Skin of body (tissue), 2 donors: ENCODE results near the gene MKRN2. TPM values are rescaled to one million over a fixed set of nuclear protein-coding genes. Genes with fewer than 3 reads are reported as not detected.
"Not testable (repeated sequence)": the region's sequence is repeated elsewhere in the genome, so short reads cannot be mapped to it uniquely, and the experiment has no call there.

ENCODE experiments used
- DNase-seq: peaks from one replicate; lab custom pipeline; 2025; lab: John Stamatoyannopoulos, UW
- total RNA-seq: library from RNA; depleted of rRNA; stranded (reverse); fragments of >200 nt; gene quantifications from one replicate; pipeline ENCODE4 v1.2.3, GENCODE V29; 2014

The MKRN2 gene, protein sequence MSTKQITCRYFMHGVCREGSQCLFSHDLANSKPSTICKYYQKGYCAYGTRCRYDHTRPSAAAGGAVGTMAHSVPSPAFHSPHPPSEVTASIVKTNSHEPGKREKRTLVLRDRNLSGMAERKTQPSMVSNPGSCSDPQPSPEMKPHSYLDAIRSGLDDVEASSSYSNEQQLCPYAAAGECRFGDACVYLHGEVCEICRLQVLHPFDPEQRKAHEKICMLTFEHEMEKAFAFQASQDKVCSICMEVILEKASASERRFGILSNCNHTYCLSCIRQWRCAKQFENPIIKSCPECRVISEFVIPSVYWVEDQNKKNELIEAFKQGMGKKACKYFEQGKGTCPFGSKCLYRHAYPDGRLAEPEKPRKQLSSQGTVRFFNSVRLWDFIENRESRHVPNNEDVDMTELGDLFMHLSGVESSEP
- 27.0 TPM for total RNA-seq

DNA sequence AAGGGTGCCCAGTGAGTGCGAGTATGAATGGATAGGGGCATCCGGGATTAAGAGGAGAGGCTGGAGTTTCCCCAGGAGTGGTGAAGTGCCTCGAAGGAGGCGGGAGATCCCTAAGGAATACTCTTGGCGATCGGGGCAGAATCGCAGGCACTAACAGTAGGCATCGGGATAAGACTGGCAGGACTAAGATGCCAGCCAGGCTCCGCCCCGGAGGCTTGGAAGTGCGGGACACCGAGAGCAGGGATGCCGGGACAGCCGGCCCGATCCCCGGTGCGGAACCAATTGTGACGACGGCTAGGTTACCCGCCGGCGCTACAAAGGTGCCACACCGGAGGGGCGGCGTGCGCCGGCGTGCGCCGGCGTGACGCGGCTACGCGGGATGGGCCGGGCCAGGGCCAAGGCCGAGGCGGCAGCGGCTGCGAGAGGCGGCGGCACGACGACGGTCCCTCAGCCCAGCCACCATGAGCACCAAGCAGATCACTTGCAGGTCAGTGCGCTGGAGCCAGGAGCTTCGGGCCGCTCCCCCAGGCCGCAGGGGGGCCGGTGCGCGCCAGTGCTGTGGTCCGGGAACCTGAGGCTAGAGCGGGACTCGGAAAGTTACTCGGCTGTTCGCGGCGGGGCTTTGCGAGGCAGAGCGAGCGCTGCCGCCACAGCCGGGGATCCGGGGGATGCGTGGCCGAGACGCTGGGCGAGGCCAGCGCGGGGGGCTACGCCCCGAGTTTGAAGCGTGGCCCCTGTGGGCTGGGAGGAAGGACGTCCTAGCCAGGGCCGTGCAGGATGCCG, at the start of gene MKRN2:
Gene MKRN2, plus strand, starts transcription at position 398 of the 783 bp plus-strand sequence. Its CDS starts 64 bp downstream, at position 462.
- peak; percentile 92 for DNase-seq

DNA sequence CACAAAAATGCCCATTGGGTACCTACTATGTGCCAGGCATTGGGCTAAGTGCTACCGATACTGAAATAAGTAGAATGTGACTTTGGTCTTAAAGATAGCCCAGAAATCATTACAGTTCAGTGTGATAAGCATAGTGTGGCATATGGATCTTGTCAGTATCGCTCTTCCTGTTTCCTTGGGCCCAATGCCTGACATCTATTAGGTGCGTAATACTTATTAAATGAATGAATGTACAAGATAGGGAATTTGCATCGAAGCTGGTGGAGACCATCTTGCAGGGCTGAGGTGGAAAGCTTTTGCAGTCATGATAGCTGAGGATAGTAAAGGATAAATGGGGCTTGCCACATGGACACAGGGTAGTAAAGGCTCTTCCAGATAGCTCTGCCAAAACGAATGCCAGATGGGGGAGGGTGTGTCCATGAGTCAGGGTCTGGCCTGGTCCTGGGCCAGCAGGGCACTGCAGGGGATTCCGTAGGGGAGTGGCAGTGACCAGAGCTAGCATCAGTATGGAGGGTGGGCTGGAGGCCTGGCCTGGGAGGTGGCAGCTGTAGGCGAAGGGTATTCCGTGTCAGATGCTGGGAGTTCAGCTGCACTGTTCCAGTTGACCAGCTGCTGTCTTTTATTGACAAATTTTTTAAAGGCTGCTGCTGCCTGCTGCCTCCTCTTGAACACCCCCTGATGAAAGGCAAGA, 49.2 kb upstream of the MKRN2 start:
- no peak for DNase-seq

DNA sequence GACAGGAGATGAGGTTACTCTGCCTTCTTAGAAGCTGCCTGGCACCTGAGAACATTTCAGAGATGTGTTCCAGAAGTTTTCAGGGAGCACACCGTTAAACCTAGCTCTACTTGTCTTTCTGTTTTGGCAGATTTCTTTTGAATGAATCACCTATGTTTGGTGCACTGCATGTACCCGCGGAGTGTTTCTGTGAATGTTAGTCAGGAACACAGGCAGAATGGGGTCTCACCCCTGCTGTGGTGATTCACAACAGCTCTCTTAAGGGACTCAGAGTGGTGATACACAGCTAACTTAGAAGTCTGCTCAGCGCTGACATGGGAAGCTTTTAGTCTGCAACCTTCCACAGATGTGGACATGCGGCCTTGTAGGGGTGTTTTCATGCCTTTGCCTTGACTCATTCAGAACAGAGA, 48.6 kb upstream of the MKRN2 start:
- DNase-seq = no peak

DNA sequence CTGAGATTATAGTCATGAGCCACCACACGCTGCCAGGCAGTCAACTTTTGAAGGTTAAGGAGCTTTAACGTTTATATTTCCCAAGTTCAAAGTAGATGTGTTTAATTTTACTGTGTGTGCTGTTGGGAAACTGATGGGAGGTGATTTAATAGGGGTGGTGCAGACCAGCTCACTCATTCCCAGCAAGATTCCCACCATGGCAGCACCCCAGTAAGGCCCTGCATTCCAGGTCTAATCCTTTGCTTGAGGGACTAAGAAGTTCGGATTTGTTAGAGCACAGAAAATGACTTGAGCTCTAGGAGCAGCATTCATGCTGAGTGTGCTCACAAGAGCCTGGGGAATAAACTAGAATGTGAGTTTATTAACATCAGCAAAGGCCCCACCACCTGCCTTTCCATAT, 47.4 kb upstream of the MKRN2 start:
- no peak for DNase-seq

DNA sequence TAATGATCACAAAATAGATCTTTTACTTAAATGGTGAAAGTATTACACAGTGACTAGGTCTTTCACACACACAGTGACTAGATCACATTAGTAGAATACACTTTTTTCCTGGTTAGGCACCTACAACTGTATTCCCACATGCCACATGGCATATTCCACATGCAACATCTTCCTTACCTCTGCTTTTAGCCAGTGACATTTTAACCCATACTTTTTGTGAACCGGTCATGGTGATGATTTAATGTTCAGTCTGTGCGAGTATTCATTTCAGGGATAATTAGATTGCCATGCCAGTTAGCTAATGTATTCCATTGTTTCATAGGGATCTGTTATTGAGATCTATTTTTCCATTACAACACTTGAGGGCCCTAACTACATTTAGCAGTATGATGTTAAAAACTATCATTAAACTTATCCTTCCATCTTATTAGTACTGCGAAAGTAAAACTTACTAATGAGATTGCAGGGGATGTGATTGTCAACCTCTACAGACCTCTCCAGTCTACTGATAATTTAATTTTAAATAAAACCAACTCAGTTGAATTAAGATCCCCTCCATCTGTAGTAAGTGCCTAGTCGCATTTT, 44.3 kb upstream of the MKRN2 start:
- no peak for DNase-seq

DNA sequence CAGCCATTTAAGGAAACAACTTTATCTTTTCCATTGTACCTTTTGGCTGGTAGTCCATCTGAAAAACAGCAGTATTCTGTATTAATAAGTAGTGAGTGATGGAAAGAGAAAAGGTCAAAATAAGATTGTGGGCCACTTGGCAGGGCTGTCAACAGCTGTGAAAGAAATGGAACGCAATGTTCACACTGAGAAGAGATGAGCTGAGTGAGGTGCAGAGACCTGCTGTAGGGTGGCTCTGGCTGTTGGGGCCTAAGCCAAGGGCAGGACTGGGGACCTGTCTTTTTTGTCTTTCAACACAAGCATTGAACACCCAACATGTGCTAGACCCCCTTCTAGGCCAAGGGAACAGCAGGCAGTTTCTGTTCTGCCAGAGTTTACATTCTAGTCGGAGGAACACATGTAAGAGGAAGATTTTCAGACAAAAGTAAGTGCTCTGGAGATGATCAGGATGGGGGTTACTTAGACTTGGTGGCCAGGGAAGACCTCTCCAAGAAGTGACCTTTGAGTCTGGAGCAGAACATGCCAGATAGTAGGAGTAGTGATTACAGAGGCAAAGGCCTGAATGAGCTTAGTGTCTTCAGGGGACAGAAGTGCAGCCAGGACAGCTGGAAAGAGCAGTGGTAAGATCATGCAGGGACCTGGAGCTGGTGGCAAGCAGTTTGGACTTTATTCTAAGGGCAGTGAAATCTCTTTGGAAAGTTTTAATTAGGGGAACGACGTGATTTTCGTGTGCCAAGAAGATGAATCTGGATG, 43.0 kb upstream of the MKRN2 start:
- no peak for DNase-seq

DNA sequence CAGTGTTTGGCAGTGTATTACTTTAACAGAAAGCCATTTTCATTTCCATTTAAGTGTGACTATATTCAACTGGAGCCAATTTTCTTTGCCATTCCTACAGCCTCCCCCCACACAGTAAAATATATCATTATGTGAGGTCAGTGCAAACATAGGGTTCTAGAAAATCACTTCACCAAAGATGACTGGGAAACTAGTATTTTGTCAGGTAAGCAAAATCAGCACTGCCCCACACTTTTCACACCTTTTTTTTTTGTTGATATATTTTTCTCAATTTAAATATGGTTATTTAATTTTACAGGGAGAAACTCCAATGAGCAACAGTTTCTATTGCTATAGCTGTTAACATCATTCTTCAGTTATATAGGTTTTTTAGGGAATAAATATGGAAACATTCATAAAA, 41.3 kb upstream of the MKRN2 start:
- no peak for DNase-seq

DNA sequence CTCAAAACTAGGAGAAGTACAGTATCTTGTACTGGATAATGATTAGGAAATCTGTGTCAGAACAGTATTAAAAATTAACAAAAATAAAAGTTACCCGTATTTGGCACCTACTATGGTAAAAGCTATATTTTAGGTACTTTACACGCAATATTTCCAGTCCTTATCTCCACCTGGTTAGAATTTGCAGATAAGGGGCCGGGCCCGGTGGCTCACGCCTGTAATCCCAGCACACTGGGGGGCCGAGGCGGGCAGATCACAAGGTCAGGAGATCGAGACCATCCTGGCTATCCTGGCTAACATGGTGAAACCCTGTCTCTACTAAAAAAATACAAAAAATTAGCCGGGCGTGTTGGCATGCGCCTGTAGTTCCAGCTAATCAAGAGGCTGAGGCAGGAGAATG, 40.0 kb upstream of the MKRN2 start:
- DNase-seq = no peak

DNA sequence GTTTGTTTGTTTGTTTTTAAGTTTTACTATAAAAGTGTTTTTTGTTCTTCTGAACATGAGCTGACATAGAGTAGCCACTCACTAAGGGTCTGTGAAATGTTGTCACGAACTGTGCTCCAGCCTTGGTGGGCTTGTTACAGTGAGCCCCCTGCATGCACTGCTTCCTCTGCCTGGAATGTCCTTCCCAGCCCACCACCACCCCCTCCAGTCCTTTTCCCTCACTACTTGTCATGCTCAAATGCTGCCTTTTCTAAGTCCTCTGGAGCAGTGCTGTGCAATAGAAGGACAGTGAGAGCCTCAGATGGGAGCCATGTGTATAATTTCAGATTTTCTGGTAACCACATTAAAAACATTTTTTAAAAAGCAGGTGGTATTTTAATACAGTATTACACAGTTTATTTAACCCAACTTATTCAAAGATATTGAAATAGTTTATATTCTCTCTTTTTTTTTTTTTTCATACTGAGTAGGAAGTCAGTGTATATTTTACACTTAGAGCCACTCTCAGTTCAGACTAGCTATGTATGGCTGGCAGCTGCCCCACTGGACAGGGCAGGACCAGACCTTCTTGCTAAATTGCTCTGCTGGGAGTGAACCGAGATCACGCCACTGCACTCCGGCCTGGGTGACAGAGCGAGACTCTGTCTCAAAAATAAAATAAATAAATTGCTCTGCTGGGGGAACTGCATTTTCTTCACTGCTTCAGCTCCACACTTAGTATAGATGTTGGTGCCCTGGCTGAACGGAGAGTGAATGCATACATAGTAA, 38.4 kb upstream of the MKRN2 start:
- DNase-seq = peak; percentile 5

DNA sequence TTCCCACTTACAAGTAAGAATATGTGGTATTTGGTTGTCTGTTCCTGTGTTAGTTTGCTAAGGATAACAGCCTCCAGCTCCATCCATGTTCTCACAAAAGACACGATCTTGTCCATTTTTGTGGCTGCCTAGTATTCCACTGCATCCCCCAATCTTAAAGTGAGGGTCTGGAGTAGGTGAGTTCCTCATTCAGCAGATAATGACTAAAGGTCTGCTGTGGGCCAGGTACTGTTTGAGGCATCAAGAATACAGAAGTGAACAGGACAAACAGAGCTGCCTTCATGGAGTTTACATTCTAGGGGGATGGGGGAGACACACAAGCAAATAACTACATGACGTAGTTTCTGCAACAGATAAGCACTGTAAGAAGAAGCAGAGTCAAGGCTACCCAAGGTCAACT, 35.9 kb upstream of the MKRN2 start:
- no peak for DNase-seq

DNA sequence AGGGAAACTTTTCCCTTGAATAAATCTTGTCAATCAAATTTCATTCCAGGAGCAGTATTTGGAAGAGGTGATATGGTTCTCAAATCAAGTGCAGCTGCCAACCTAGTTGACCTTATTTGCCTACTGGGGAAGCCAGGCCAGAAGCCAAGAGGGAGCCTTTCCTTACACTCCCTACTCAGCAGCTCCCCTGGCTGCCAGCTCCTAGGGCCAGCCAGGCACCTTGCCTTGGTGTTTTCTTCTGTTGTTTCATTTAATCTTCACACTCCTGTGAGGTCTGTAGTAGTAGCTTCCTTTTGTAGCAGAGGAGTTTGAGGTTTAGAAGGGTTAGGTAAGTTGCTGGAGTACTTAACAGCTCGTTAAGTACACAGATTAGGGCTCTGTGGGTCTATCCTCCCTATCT, 34.2 kb upstream of the MKRN2 start:
- no peak for DNase-seq

DNA sequence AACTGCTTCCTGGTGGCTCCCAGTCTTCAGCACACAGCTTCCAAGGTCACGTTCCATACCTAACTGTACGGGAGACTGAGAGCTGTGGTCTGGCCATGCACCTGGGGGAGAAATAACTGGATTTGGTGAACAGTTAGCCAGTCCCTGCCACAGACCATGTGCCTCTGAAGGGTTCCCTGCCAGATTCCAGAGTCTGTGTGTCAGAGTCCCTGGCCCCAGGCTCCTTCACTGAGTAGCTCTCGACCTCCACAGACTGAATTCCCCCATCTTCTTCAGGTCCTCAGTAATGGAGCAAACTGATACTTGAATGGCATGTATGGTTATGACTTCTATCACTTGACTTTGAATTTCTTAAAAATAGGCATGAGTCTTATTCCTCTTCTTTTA, 29.1 kb upstream of the MKRN2 start:
- no peak for DNase-seq

DNA sequence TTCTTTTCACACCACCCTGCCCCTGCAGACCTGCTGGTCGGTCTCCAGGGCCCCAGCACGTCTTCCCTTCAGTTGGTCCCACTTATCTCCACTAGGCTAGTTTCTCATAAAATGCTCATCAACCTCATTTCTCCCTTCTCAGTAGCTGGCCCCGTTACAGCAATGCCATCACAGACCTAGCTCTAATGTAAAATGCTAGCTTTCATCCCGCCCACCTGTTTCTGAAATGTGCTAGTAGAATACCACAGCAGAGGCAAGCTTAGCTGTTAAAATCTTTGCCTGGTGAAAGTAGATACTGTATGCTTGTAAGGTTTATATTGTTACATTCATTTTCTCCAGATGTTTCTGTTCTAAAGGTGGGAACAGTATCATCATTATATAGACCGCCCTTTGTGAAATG, 24.7 kb upstream of the MKRN2 start:
- no peak for DNase-seq

DNA sequence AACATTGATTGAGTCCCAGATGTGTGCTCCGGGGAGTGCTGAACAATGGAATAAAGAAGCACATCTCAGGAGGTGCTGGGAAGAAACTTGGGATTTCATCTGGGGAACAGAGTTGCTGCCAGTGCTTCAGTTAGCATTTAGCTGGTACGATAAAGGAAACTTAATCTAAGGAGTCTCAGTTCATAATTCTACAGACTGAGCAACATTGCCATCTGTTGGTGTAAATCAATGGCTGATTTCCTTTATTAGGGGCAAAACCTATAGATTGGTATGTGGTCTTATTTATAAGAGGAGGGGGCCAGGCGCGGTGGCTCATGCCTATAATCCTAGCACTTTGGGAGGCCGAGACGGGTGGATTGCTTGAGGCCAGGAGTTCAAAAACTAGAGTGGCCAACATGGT, 20.5 kb upstream of the MKRN2 start:
- no peak for DNase-seq

DNA sequence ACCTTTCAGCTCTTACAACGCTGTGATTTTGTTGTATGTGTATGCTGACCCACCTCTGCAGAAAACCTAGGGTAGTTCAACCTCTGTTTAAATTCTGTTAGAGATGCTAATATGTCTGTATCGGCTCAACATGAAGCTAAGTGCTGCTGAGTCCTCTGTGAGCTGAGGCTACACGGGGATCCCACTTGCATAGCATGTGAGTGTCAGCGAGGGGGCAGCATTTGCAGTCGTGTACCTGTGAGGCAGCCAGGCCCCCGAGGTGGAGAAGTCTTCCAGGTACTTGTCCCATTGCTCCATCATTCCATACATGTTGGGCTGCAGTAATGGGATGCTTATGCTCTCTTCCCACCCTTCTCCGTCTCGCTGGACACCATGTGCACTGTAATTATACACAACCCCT, 15.3 kb upstream of the MKRN2 start:
- no peak for DNase-seq

DNA sequence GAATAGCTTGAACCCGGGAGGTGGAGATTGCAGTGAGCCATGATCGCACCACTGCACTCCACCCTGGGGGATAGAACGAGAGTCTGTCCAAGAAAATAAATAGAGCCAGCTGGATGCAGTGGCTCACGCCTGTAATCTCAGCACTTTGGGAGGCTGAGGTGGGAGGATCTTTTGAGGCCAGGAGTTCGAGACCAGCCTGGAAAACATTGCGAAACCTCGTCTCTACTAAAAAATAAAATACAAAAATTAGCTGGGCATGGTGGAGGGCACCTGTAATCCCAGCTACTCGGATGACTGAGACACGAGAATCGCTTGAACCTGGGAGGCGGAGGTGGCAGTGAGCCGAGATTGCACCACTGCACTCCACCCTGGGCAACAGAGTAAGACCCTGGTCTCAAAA, 13.4 kb upstream of the MKRN2 start:
- not testable (repeated sequence) for DNase-seq

DNA sequence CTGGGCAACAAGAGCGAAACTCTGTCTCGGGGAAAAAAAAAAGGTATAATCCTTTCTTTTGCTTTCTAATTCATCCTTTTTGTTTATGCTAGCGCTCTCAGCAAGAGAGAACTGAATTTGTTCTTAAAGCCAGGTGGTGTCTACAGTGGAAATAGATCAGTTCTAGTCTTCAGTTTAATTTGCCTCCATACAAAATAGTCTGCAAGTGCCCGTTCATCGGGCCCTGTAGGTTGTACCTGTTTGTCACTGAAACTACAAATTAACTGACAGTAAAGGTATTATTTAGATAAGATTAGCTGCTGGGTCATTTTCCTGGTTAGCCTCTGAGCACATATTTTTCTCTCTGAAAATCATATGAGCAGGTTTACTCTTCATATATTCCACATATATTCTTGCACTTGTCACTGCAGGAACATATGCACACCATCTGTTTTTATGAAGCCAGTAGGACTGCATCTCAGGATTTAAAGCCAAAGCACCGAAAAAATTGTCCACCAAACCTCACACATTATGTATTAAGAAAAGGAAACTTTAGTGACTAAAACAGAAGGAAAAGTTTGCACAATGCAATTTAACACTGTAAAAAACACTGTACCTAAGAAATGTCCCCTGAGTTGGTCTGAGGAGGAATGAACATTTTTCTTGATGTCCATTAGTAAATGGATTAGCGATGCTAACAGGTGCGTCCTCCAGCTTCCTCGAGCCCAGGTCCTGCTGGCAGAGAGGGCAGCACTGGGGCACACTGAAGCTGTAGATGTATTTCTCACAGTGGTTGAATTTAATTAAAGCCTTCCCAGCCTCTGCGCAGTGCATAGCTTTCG, 12.0 kb upstream of the MKRN2 start:
- no peak for DNase-seq

DNA sequence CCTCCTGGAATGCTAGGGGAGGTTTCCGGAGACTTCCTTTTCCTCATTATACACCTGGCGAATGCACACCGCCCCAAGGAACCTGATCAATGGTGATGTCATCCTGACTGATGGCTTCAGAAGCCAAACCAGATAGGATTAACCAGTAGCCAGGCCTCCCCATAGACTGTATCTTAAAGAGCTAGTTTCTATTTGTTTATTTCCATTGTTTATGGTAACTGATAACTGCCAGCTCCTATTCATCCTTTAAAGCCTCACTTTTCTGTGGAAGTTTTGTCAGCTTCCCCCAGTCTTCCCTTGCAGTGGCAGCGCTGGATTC, 11.5 kb upstream of the MKRN2 start, which contains the start of gene MKRN2OS:
Gene MKRN2OS, minus strand, starts transcription at position 27 of the 319 bp plus-strand sequence. CDS start 35 bp downstream, outside the sequence.
- DNase-seq = no peak

DNA sequence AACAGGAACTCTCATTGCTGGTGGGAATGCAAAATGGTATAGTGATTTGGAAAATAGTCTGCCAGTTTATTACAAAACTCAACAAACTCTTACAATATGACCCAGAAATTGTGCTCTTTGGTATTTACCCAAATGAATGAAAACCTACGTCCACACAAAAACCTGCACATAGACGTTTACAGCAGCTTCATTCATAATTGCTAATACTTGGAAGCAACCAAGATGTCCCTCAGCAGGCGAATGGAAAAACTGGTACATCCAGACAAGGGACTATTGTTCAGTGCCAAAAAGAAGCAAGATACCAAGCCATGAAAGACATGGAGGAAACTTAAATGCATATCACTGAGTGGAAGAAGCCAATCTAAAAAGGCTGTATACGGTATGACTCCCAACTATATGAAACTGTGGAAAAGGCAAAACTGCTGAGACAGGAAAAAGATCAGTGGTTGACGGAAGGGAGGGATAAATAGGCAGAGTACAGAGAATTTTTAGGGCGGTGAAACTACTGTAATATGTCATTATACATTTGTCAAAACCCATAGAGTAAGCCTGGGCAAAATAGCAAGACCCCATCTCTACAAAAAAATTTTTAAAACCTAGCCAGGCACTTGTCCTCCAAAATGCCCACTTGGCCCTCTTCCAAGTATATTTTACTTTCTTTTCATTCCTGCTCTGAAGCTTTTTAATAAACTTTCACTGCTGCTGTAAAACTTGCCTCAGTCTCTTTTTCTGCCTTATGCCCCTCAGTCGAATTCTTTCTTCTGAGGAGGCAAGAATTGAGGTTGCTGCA, 6.7 kb upstream of the MKRN2 start:
- DNase-seq = no peak
